HEK293 (cell line): Measurements from ENCODE around the gene DBNL.

Experiments used
- CTCF ChIA-PET: fragments of 350-600 bp; formaldehyde crosslinking; extraction: SDS; loops from one replicate; lab custom pipeline; 2021; ENCODE audit warnings: antibody characterized with exemption; lab: Yijun Ruan, JAX
- POLR2A ChIA-PET: fragments of 300-600 bp; formaldehyde crosslinking; extraction: SDS; loops from one replicate; lab custom pipeline; 2020; ENCODE audit warnings: antibody characterized with exemption, inconsistent platforms; lab: Yijun Ruan, JAX
- H3K27ac ChIP-seq: fragments of 200-500 bp; sonication (Bioruptor generic); 2 replicates; pipeline ENCODE4 v1.5.1; 2014; ENCODE audit warnings: low read depth, low read length, control low read depth, inconsistent platforms; ENCODE audit errors: extremely low read depth
- H3K36me3 ChIP-seq, 2 experiments: fragments of 200-500 bp in 1 of 2; sonication (Bioruptor generic) in 1 of 2; 1 replicate in 1 of 2; 2 replicates in 1 of 2; pipeline ENCODE4 v1.5.1; 2014 to 2017; ENCODE audit warnings: inconsistent platforms in 2 of 2, low read length in 2 of 2; ENCODE audit not compliant: control insufficient read depth in 2 of 2, insufficient read depth in 1 of 2
- H3K4me1 ChIP-seq: fragments of 200-500 bp; sonication (Bioruptor generic); 2 replicates; pipeline ENCODE4 v1.5.1; 2014; ENCODE audit warnings: mild to moderate bottlenecking, low read length, inconsistent platforms; ENCODE audit not compliant: control insufficient read depth, insufficient read depth
- H3K4me3 ChIP-seq: 2 replicates; pipeline ENCODE4 v1.5.1; 2011; ENCODE audit warnings: low read depth, mild to moderate bottlenecking, control low read depth, low read length, moderate library complexity
- H3K9me3 ChIP-seq: fragments of 200-500 bp; sonication (Bioruptor generic); 2 replicates; pipeline ENCODE4 v1.5.1; 2014; ENCODE audit warnings: low read depth, low read length, inconsistent platforms; ENCODE audit not compliant: control insufficient read depth, insufficient read depth
- GLI2 ChIP-seq: fragments of 450-650 bp; formaldehyde crosslinking; IDR thresholded peaks from 2 replicates; pipeline ENCODE4; 2017; ENCODE audit warnings: missing biosample characterization, missing genetic modification characterization, low read depth, borderline replicate concordance
- KLF17 ChIP-seq: fragments of 450-650 bp; formaldehyde crosslinking; IDR thresholded peaks from 2 replicates; pipeline ENCODE4 v1.5.1; 2016; ENCODE audit warnings: missing biosample characterization, missing genetic modification characterization
- OVOL3 ChIP-seq: fragments of 450-650 bp; formaldehyde crosslinking; IDR thresholded peaks from 2 replicates; pipeline ENCODE4 v1.5.1; 2016; ENCODE audit warnings: missing biosample characterization, missing genetic modification characterization
- PRDM10 ChIP-seq: fragments of 450-650 bp; formaldehyde crosslinking; IDR thresholded peaks from 2 replicates; pipeline ENCODE4 v1.5.1; 2016; ENCODE audit warnings: missing biosample characterization, missing genetic modification characterization
- REST ChIP-seq: fragments of 450-650 bp; formaldehyde crosslinking; IDR thresholded peaks from 2 replicates; pipeline ENCODE4 v1.5.1; 2016; ENCODE audit warnings: missing biosample characterization, missing genetic modification characterization
- ZBTB17 ChIP-seq: fragments of 450-650 bp; formaldehyde crosslinking; IDR thresholded peaks from 2 replicates; pipeline ENCODE4 v1.5.1; 2016; ENCODE audit warnings: missing biosample characterization, missing genetic modification characterization
- ZBTB7A ChIP-seq: fragments of 450-650 bp; formaldehyde crosslinking; IDR thresholded peaks from 2 replicates; pipeline ENCODE4 v1.5.1; 2016; ENCODE audit warnings: low read depth, missing biosample characterization, missing genetic modification characterization
- ZNF114 ChIP-seq: fragments of 450-650 bp; formaldehyde crosslinking; IDR thresholded peaks from 2 replicates; pipeline ENCODE4 v1.5.0; 2017; ENCODE audit warnings: missing biosample characterization, missing genetic modification characterization
- ZNF155 ChIP-seq: fragments of 450-650 bp; formaldehyde crosslinking; IDR thresholded peaks from 2 replicates; pipeline ENCODE4 v1.5.1; 2016; ENCODE audit warnings: missing biosample characterization, missing genetic modification characterization
- ZNF23 ChIP-seq: fragments of 450-650 bp; formaldehyde crosslinking; IDR thresholded peaks from 2 replicates; pipeline ENCODE4 v1.5.1; 2016; ENCODE audit warnings: missing biosample characterization, missing genetic modification characterization, borderline replicate concordance
- ZNF362 ChIP-seq: fragments of 450-650 bp; formaldehyde crosslinking; IDR thresholded peaks from 2 replicates; pipeline ENCODE4 v1.5.1; 2016; ENCODE audit warnings: missing biosample characterization, missing genetic modification characterization
- ZNF514 ChIP-seq: fragments of 450-650 bp; formaldehyde crosslinking; IDR thresholded peaks from 2 replicates; pipeline ENCODE4 v1.5.1; 2016; ENCODE audit warnings: missing biosample characterization, missing genetic modification characterization
- ZNF548 ChIP-seq: fragments of 450-650 bp; formaldehyde crosslinking; IDR thresholded peaks from 2 replicates; pipeline ENCODE4 v1.5.1; 2016; ENCODE audit warnings: missing biosample characterization, missing genetic modification characterization
- ZNF580 ChIP-seq: fragments of 450-650 bp; formaldehyde crosslinking; IDR thresholded peaks from 2 replicates; pipeline ENCODE4 v1.5.1; 2016; ENCODE audit warnings: missing biosample characterization, missing genetic modification characterization
- ZNF596 ChIP-seq: fragments of 450-650 bp; IDR thresholded peaks from 2 replicates; pipeline ENCODE4 v1.5.0; 2018; ENCODE audit warnings: missing biosample characterization, mild to moderate bottlenecking, missing genetic modification characterization, moderate library complexity
- ZNF654 ChIP-seq: fragments of 450-650 bp; formaldehyde crosslinking; IDR thresholded peaks from 2 replicates; pipeline ENCODE4 v1.5.1; 2016; ENCODE audit warnings: low read depth, missing biosample characterization, missing genetic modification characterization
- ZNF76 ChIP-seq: fragments of 450-650 bp; formaldehyde crosslinking; IDR thresholded peaks from 2 replicates; pipeline ENCODE4; 2016; ENCODE audit warnings: low read depth, missing biosample characterization, missing genetic modification characterization, borderline replicate concordance
- ZNF837 ChIP-seq: fragments of 450-650 bp; formaldehyde crosslinking; IDR thresholded peaks from 2 replicates; pipeline ENCODE4 v1.5.1; 2016; ENCODE audit warnings: missing biosample characterization, missing genetic modification characterization
- ZSCAN16 ChIP-seq: fragments of 450-650 bp; formaldehyde crosslinking; IDR thresholded peaks from 2 replicates; pipeline ENCODE4 v1.5.1; 2016; ENCODE audit warnings: missing biosample characterization, missing genetic modification characterization

The DBNL gene

GRCh38 chr7:44052771-44053365 is 8.4 kb downstream of the DBNL start:
- ChIA-PET POLR2A (no interaction called here), CTCF (no interaction called here)
- H3K4me3 ChIP-seq = no peak overlapping the region
- H3K9me3 ChIP-seq = no peaks in the 10 kb centered on the region
- TF ChIP-seq ZBTB7A (tag by site-specific recombination) (no peak), REST (tag by site-specific recombination) (peak; percentile 63)
- peaks cover 23 to 77% of the 10 kb centered on the region in 2 experiments for H3K36me3 ChIP-seq
- H3K27ac ChIP-seq = no peak overlapping the region
- H3K4me1 ChIP-seq = no peaks in the 10 kb centered on the region

- H3K27ac ChIP-seq = no peak overlapping the region
- no peak overlapping the region for H3K4me3 ChIP-seq
- TF ChIP-seq ZNF23 (no peak), GLI2 (tag by site-specific recombination) (no peak), KLF17 (tag by site-specific recombination) (no peak), ZBTB17 (no peak), ZNF596 (tag by site-specific recombination) (no peak), OVOL3 (no peak), ZNF580 (tag by site-specific recombination) (no peak)
- TF ChIP-seq, all 188 proteins: peak for 0
- ChIA-PET CTCF (no interaction called here), POLR2A (no interaction called here)
- Histone ChIP-seq H3K9me3 (no peaks in the 10 kb centered on the region), H3K36me3 (peaks cover 22 to 92% of the 10 kb centered on the region in 2 experiments), H3K4me1 (no peaks in the 10 kb centered on the region)
Measured at GRCh38 chr7:44056681-44057080, 12.2 kb downstream of the DBNL start.

- Histone ChIP-seq H3K9me3 (no peaks in the 10 kb centered on the region), H3K27ac (no peak overlapping the region), H3K4me1 (no peaks in the 10 kb centered on the region), H3K36me3 (peaks cover 22 to 93% of the 10 kb centered on the region in 2 experiments), H3K4me3 (no peak overlapping the region)
- CTCF ChIA-PET = interaction anchor here (0.6 kb wide), 1 partner anchor 8 kb away, joined by 4 read pairs; no protein-coding TSS in a partner anchor
- POLR2A ChIA-PET = interaction anchor here (0.6 kb wide), 1 partner anchor 682 kb away, joined by 12 read pairs; no protein-coding TSS in a partner anchor
- TF ChIP-seq ZSCAN16 (tag by site-specific recombination) = no peak
- TF ChIP-seq ZNF514 (tag by site-specific recombination) = no peak
- TF ChIP-seq ZNF654 (tag by site-specific recombination) = no peak
- TF ChIP-seq ZNF76 (tag by site-specific recombination) = no peak
- no peak for TF ChIP-seq PRDM10 (tag by site-specific recombination)
- no peak for TF ChIP-seq ZNF548
- TF ChIP-seq ZNF114 (tag by site-specific recombination) = no peak
- TF ChIP-seq ZNF362 (tag by site-specific recombination) = no peak
- TF ChIP-seq ZNF837 (tag by site-specific recombination) = no peak
- no peak for TF ChIP-seq ZNF155 (tag by site-specific recombination)
Measured at GRCh38 chr7:44057181-44057848, 12.8 kb downstream of the DBNL start.
